Activated naive CD8-positive, alpha-beta T cell treated with anti-CD3 and anti-CD28 coated beads, Interleukin-2, amount 50 U/mL, for 16 hours (primary cell): ENCODE data around the gene TSPAN18.
A peak's percentile ranks its signal among the peaks of the same experiment; 100 is the strongest.

Source experiments
- DNase-seq: peaks from one replicate; pipeline ENCODE4 v3.0.0-alpha.2; 2020; ENCODE audit warnings: low read depth, low spot score

TSPAN18 gene

GRCh38 chr11:44759743-44760476 lies 33.1 kb downstream of the TSPAN18 start:
- no peak for DNase-seq

DNA sequence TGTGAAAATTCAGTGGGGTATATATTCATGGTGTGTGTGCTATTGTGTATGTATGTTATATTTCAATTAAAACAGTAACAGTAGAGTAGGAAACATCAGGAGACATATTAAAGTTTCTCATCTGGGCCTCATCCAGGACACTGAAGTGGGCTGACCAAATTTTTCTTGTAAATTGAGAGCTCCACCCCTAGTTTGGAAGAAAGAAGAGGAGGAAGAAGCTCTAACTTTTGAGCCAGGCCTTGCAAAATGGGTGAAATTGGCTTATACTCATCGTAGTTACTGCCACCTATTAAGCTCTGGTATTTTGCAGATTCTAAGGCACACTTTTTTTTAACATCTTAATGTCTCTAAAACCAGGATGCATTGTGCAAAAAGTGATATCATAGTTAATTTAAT lies 33.7 kb downstream of the TSPAN18 start:
- no peak for DNase-seq

- DNase-seq, result no peak
These were observed 34.3 kb downstream of the TSPAN18 start for GRCh38 chr11:44760917-44761550.

GRCh38 chr11:44761551-44761961 lies 34.8 kb downstream of the TSPAN18 start:
- no peak for DNase-seq

DNA sequence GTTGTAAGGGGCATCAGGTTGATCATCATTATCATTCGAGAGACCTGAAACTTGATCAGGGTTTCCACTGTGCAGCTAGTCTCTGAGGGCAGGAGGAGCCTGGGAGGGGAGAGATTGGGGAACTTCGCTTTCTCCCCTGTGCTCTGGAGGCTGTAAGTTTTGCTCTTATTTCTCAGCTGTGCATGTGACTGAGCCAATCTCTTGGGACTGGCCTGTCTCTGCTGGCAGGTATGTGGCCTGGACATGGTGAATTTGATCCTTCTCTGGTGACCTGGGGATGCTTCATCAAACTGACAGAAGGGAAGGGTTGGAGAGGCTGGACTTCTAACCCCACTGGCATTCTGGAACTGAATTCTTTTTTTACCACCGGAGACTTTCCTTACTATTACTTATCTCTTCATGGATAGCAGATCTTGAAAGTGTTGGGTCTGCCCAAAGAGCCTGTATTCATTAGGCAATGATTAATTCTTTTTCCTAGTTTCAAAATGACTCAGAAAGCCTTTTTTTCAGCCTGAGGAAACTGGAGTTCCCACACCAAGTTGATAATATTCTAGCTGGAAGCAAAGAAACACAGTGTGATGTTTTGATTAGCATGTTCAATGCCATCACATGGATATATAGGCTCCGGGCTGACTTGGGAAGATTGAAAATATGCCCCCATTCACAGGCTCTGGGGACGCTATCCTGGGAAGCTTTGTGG lies 36.5 kb downstream of the TSPAN18 start:
- DNase-seq, result no peak

DNA sequence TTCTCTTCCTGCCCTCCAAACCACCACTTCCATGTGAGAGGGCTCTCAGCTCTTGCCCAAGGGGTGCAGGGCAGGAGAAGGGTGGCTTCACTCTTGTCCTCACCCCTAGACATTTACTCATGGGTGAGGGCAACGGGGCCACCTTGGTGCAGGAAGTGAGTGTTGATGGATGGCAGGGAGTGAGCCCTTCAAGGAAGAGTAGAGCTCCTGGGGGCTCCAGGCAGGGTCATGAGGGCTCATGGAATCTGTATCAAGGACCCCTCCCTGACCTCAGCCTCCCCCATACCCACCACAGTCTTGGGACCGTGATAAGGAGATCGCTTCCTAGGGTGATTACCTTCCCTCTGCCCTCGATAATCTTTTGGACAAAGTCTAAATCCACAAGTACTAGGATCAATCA lies 37.8 kb downstream of the TSPAN18 start:
- DNase-seq, result no peak

DNA sequence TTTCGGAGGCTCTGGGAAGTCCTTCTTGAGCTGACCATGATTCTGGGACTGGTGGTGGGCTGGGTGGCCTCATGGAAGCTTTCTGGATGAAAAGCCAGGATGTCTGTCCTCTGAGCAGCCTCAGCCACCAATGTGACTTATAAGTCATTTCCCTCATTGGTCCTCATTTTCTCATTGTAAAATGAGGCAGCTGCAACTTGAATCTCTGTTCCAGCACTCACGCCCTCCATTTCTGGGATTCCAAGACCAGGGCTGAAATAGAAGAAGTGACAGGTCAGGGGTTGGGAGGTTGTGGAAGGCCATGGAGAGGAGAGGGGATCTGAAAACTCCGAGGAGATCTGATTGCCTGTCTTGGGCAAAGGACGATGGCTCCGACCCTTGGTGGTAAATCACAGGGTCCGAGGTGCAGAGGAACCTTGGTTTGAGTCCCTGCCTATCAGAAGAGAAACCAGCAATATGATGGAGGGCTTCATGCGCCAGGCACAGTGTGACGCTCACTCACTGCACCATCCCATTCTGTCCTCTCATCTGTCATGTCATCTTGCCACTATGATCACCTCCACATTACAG lies 38.3 kb downstream of the TSPAN18 start:
- DNase-seq, result no peak

- DNase-seq, result no peak
These were observed 38.9 kb downstream of the TSPAN18 start for GRCh38 chr11:44765676-44766075.

- DNase-seq, result no peak
These were observed 39.6 kb downstream of the TSPAN18 start for GRCh38 chr11:44766112-44766971.

DNA sequence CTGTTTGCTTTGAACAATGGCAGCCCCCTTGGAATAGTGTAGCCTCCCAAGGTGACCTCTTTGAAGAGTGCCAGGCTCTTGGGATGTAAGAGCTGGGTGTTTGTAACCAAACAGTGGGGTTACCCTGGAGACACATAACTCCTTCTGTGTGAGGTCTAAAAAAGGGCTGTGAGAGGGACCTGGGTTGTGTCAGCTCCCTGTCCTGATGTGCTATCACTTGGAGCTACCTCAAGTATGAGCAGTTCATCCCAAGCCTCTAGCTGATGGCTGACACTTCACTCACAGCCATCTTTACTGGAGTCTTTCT lies 40.2 kb downstream of the TSPAN18 start:
- DNase-seq, result no peak

DNA sequence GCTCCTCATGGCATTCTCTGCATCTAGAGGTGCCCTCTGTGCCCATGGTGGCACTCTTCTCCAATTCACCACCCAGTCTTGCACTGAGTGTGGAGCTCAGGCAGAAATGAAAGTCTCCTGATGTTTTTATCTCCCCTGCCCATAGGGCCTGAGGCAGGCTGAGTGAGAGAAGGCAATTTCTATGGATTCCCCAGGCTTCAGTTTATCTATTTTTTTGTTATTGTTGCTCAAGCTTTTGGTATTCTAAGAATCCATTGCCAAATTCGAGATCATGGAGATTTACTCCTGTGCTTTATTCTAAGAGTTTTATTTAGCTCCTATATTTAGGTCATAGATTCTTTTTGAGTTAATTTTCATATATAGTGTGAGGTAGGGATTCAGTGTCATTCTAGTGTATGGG lies 40.7 kb downstream of the TSPAN18 start:
- DNase-seq, result no peak

DNA sequence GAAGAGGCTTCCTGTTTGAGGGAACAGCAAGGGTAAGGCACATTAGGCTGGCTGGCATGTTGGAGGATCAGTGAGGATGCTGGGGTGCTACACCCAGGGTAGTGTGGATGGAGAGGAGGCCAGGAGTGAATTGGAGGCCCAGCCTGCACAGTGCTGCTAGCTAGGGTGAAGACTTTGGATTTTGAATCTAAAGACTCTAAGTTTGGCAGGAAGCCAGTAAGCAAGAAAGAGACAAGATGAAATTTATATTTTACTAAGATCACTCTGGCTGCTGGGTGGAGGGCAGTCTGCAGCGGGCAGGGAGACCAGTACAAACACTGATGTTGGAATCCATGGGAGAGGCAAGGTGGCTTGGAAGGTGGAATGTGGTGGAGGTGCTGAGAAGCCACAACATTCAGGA lies 43.6 kb downstream of the TSPAN18 start:
- DNase-seq, result no peak

DNA sequence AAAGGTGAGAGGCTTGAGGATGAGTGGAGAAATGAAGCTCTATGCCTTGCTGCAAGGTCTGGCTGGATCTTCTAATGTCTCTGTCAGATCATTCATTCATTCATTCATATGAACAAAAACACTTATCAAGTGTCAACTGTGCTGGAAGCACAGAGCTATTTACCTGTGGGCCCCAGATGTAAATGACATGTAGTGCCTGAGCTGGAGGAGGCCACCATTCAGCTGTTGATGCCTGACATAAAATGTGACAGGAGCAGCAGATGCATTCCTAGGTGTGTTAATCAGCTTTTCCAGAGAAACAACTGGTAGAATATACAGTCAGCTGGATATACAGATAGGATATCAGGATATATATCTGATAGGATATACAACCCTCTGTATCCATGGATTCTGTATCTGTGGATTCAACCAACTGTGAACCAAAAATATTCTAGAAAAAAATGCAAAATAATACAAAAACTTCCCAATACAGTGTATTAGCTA lies 44.5 kb downstream of the TSPAN18 start:
- no peak for DNase-seq

- DNase-seq, result no peak
These were observed 45.1 kb downstream of the TSPAN18 start for GRCh38 chr11:44771841-44772240.

GRCh38 chr11:44773351-44773965 lies 46.7 kb downstream of the TSPAN18 start:
- no peak for DNase-seq

DNA sequence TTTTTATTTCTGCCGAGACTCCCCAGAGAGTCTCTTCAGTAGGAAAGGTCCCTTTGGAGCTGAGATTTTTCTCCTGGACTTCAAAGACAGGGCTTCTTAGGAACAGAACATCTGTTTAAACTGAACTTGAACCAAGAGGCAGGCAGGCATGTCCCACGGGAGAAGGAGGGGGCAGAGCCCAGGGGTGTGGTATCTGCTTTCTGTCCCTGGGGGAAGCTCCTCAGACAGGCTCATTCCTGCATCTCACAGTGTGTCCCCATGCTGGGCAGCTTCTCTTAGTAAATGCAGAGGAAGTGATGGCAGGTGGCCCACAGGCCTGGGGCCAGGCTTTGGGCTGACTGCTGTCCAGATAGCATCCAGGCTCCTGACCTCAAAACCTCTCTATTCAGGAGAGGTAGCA lies 47.3 kb downstream of the TSPAN18 start:
- no peak for DNase-seq

- no peak for DNase-seq
These were observed 48.0 kb downstream of the TSPAN18 start for GRCh38 chr11:44774731-44775130.

DNA sequence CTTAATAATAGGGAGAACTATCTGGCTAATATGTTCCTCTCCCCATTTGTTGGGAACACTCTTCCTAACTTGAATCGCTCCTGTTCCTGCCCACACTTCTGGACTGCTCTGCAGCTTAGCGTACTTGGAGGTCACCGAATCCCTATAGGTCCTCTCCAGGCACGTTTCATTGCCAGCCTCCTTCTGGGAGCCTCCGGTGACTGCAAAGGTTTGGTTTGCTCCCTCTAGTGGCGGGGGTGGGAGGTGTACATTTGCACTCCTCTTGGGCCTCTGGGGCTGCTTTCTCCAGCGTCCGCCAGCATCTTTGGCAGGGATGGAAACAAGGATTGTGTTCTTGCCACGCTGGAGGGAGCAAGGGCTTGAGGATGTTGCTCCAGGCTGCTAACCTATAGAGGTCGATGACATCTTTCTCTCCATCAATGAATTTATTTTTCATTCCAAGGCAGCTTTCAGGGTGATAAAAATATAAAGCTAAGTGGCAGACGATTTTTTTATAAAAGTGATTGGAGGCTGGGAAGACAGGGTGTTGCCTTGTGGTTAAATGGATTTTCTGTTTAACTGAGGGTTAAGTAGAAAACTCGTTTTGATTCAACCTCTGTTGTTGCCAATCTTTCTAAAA lies 48.7 kb downstream of the TSPAN18 start:
- peak; percentile 11 for DNase-seq

- no peak for DNase-seq
These were observed 49.3 kb downstream of the TSPAN18 start for GRCh38 chr11:44775985-44776446.

GRCh38 chr11:44776551-44777208 lies 49.9 kb downstream of the TSPAN18 start:
- no peak for DNase-seq
